Effector CD4-positive, alpha-beta T cell (primary cell): Measurements from ENCODE around the gene CCDC127.
"Not testable (repeated sequence)": the region's sequence is repeated elsewhere in the genome, so short reads cannot be mapped to it uniquely, and the experiment has no call there.

ENCODE experiments used
- DNase-seq: peaks from one replicate; pipeline ENCODE4 v3.0.0-alpha.2; 2020

Gene CCDC127

GRCh38 chr5:203246-203930 is 14.6 kb downstream of the CCDC127 start:
- no peak for DNase-seq

GRCh38 chr5:201672-202071 is 16.3 kb downstream of the CCDC127 start:
- no peak for DNase-seq

DNA sequence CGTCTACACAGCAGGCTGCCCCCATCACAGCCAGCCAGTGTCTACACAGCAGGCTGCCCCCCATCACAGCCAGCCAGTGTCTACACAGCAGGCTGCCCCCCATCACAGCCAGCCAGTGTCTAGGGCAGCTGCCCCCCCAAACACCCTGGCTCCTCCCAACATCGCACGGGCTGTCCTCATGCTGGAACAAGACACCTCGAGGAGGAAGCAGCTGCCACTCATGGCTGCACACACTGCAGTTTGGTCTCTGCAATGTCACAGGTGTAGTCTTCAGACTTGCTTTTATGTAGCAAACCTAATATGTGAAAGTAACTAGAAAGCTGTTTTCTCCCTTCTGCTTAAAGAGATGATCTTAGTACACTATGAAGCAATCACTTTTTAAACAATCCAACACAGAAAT is 17.0 kb downstream of the CCDC127 start:
- no peak for DNase-seq

DNA sequence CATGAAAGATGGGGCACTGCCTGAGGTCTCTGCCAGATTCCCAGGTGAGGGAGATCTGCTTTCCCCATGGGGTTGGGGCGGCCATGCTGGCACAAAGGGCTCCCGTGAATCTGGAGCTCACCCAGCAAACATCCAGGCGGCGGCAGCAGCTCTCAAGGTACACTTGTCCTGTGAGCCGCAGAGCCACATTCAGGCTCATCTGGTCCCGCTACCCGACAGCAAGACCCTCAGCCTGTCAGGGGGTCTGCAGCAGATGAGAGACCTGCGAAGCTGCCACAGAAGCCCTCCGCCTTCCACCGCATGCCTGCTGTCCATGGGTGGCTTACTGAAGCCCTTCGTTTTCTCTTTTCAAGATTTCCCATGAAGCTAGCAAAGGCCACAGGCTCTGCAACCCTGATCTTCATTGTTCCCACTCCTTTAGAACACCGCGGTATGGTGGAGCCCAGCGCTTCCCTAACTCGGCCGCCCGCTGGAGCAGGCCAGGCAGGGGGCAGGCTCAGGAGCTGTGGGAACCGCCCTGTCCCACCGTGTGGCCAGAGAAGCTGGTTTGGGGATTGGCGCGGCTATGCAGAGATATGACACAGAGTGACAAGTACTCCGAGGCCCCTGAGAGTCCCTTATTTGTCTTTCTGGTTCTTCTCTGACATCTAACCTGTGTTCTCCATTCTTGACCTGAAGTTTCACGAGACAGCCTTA is 17.9 kb downstream of the CCDC127 start:
- DNase-seq: no peak

DNA sequence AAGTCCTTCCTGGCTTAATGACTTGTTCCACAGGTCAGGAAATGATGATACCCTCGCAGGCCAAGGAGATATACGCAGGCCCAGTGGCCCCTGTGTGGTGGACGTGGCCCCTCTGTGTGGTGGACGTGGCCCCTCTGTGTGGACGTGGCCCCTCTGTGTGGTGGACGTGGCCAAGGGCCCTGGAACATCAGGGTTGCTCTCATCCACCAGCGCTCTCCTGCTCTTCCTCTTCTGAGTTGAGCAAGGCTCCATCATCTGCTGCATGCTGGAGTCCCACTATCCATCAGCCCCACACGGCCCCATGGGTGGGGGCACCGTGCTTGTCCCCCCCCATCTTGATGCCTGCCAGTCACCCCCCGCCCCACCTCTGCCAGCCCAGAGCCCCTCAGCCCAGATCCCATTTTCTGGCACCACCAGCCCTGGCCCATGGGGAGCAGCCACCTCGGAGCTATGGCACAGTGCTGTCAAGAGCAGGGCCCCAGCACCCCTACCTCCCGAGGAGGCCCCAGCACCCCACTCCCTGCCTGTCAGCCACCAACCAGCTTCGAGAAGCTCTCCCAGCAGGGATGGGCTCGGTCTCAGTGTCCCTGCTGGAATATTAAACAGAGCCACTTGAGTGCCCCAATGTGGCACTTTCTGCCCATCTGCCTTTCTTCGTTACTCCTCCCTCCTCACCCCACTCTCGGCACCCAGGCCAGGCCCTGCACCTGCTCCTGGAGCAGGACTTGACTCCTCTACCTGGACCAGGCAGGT is 18.6 kb downstream of the CCDC127 start:
- DNase-seq: no peak

- no peak for DNase-seq
These were observed 19.3 kb downstream of the CCDC127 start for GRCh38 chr5:198516-199196.

GRCh38 chr5:197892-198489 is 20.0 kb downstream of the CCDC127 start:
- DNase-seq: no peak

DNA sequence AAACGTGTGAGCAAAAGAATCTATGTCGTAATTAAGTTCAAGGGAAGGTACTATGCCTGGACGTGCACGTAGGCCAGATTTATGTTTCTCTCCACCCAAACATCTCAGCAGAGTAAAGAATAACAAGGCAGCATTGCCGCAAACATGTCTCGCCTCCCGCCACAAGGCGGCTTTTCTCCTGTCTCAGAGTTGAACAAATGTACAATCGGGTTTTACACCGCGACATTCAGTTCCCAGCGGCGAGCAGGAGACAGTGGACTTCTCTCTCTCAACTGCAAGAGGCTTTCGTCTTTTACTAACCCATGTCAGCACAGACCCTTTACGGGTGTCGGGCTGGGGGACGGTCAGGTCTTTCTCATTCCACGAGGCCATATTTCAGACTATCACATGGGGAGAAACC is 20.9 kb downstream of the CCDC127 start:
- DNase-seq: not testable (repeated sequence)

DNA sequence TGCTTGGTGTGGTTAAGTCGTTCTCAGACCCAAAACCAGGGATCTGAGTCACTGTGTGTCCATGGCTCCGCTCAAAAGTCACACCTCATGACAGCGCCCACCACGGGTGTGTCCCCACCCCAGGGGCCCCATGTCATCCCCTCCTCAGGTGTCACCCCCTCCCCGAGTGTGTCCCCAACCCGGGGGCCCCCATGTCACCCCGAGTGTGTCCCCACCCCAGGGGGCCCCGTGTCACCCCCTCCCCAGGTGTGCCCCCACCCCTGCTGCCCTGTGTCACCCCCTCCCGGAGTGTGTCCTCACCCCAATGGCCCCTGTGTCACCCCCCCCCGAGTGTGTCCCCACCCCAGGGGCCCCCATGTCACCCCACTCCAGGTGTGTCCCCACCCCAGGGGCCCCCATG is 21.6 kb downstream of the CCDC127 start:
- DNase-seq: no peak

GRCh38 chr5:195401-196160 is 22.4 kb downstream of the CCDC127 start:
- no peak for DNase-seq

DNA sequence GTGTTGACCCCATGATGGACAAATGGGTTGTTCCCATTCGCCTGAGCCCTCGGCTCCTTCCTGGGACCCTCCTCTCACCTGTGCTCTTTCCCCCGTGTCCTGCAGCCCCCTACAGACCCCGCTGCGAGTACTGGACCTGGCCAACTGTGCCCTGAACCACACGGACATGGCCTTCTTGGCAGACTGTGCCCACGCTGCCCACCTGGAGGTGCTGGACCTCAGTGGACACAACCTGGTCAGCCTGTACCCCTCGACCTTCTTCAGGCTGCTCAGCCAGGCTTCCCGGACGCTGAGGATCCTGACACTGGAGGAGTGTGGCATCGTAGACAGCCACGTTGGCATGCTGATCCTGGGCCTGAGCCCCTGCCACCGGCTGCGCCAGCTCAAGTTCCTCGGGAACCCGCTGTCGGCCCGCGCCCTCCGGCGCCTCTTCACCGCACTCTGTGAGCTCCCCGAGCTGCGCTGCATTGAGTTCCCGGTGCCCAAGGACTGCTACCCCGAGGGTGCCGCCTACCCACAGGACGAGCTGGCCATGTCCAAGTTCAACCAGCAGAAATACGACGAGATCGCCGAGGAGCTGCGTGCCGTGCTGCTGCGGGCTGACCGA is 23.2 kb downstream of the CCDC127 start:
- no peak for DNase-seq

GRCh38 chr5:194102-194501 is 23.9 kb downstream of the CCDC127 start:
- DNase-seq: no peak

DNA sequence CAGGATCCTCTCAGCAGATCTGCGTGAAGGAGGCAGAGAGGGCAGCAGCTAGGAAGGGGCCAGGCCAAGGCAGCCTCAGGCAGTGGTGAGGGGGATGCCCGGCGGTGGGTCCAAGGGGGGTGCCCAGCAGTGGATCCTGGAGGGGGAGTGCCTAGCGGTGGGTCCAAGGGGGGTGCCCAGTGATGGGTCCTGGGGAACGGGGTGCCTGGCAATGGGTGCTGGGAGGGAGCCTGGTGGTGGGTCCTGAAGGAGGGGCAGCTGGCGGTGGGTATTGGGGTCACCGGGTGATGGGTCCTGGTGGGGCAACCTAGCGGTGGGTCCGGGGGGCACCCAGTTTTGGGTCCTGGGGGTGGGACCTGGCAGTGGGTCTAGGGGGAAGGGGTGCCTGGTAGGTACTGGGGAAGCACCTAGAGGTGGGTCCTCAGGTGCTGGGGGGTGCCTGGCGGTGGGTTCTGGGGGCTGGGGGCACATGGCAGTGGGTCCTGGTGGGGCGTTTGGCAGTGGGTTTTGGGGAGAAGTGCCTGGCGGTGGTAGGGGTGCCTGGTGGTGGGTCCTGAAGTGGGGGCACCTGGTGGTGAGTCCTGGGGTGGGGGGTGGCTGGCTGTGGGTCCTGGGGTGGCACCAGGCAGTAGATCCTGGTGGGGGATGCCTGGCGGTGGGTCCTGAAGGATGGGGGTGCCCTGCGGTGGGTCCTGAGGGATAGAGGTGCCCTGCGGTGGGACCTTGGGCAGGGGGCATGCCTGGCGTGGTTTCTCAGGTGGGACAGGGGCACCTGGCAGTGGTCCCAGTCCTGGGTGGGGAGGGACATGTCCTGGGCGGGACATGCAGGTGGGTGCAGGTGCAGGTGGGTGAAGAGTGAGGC is 24.8 kb downstream of the CCDC127 start:
- DNase-seq: no peak

DNA sequence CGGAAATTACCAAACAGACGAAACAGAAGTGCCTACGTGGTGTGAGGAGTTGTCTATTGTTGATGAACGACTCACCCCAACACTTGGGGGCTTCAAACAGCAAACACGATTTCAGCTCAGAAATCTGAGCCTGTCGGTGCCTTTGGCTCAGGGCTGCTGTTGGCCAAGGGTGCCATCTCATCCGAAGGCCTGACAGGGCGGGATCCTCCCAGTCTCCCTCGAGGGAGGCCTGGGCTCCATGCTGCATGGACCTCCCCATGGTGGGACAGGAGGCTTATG is 25.3 kb downstream of the CCDC127 start:
- no peak for DNase-seq

- no peak for DNase-seq
These were observed 25.8 kb downstream of the CCDC127 start for GRCh38 chr5:191949-192690.

GRCh38 chr5:191036-191948 is 26.7 kb downstream of the CCDC127 start, which contains the start of gene LRRC14B:
Gene LRRC14B, plus strand, starts transcription at chr5:191495. Its CDS starts 44 bp downstream, at chr5:191539.
- no peak for DNase-seq

DNA sequence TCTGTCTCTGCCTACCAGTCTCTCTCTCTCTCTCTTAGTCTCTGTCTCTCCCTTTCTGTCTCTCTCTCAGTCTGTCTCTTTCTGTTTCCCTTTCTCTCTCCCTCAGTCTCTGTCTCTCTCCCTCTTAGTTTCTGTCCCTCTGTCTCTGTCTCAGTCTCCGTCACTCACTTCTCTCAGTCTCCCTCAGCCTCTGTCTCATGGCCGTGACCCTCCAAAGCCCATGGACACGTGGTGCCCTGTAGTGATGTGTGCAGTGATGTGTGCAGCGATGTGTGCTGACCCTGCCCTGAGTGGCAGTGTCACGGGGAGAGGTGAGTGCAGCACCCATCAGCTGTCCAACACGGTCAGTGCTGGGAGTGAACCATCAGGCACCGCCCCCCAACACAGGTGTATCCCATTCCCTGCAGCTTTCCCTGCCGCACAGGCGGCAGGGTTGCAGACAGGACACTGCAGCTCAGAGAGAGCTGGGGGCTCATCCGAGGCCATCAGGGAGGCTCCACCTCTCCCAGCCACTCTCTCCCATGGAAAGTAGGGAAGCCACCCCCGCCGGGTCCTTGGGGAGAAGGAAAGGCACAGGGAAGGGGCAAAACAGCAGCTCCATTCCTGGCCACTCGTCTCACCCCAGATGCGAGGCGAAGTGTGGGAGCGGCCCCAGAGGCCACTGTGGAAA is 27.5 kb downstream of the CCDC127 start:
- no peak for DNase-seq

GRCh38 chr5:189976-190365 is 28.0 kb downstream of the CCDC127 start:
- DNase-seq: no peak
